ENCODE measurements around the gene NBEA. TPM values are rescaled to one million over a fixed set of nuclear protein-coding genes. Genes with fewer than 3 reads are reported as not detected.
"Not testable (repeated sequence)": the region's sequence is repeated elsewhere in the genome, so short reads cannot be mapped to it uniquely, and the experiment has no call there.

Gene NBEA
- total RNA-seq, 1 experiment from 2014 or later, result 3.3 TPM

GRCh38 chr13:35093356-35093755 is 151.3 kb downstream of the NBEA start:
- Mint-ChIP-seq H3K4me1 (ENCODE audit: insufficient read depth, unreplicated experiment) (no peaks in the 10 kb centered on the region), H3K4me3 (ENCODE audit: unreplicated experiment) (no peak overlapping the region), H3K9me3 (ENCODE audit: unreplicated experiment) (no peaks in the 10 kb centered on the region), H3K36me3 (ENCODE audit: insufficient read depth, unreplicated experiment) (no peaks in the 10 kb centered on the region), H3K27me3 (ENCODE audit: insufficient read depth, unreplicated experiment) (no peaks in the 10 kb centered on the region), H3K27ac (ENCODE audit: low read depth, unreplicated experiment) (no peak overlapping the region)
- no peak for DNase-seq (ENCODE audit: unreplicated experiment)
- intact Hi-C loops (cut with micrococcal nuclease), result no loop called here
- ChIA-PET POLR2A (no interaction called here), CTCF (no interaction called here)
- TF ChIP-seq CTCF (IDR thresholded peaks at IDR 0.05; ENCODE audit: unreplicated experiment), result no peak
- BruUV-seq (replicated peaks), result no TSS peak

GRCh38 chr13:35106771-35107170 is 164.7 kb downstream of the NBEA start:
- POLR2A ChIA-PET; H3K9me3 Mint-ChIP-seq (ENCODE audit: unreplicated experiment); H3K4me1 Mint-ChIP-seq (ENCODE audit: insufficient read depth, unreplicated experiment); intact Hi-C loops (cut with micrococcal nuclease); H3K36me3 Mint-ChIP-seq (ENCODE audit: insufficient read depth, unreplicated experiment); H3K27me3 Mint-ChIP-seq (ENCODE audit: insufficient read depth, unreplicated experiment); H3K27ac Mint-ChIP-seq (ENCODE audit: low read depth, unreplicated experiment); BruUV-seq (replicated peaks); H3K4me3 Mint-ChIP-seq (ENCODE audit: unreplicated experiment); DNase-seq (ENCODE audit: unreplicated experiment): not testable (repeated sequence)
- CTCF ChIA-PET, result interaction anchor here (0.6 kb wide), 1 partner anchor 32 kb away, joined by 3 read pairs; no protein-coding TSS in a partner anchor

GRCh38 chr13:35107535-35107934 is 165.5 kb downstream of the NBEA start:
- no peaks in the 10 kb centered on the region for H3K4me1 Mint-ChIP-seq (ENCODE audit: insufficient read depth, unreplicated experiment)
- H3K9me3 Mint-ChIP-seq (ENCODE audit: unreplicated experiment), result no peaks in the 10 kb centered on the region
- no peak for DNase-seq (ENCODE audit: unreplicated experiment)
- CTCF ChIA-PET, result interaction anchor here (0.6 kb wide), 1 partner anchor 943 kb away, joined by 3 read pairs; no protein-coding TSS in a partner anchor
- TF ChIP-seq CTCF (IDR thresholded peaks at IDR 0.05; ENCODE audit: unreplicated experiment), result no peak
- BruUV-seq (replicated peaks), result no TSS peak
- intact Hi-C loops (cut with micrococcal nuclease), result no loop called here
- no peak overlapping the region for H3K27ac Mint-ChIP-seq (ENCODE audit: low read depth, unreplicated experiment)
- POLR2A ChIA-PET, result no interaction called here
- no peak overlapping the region for H3K4me3 Mint-ChIP-seq (ENCODE audit: unreplicated experiment)
- no peaks in the 10 kb centered on the region for H3K36me3 Mint-ChIP-seq (ENCODE audit: insufficient read depth, unreplicated experiment)
- H3K27me3 Mint-ChIP-seq (ENCODE audit: insufficient read depth, unreplicated experiment), result no peaks in the 10 kb centered on the region

- intact Hi-C loops (cut with micrococcal nuclease), result not testable (repeated sequence)
Measured at GRCh38 chr13:35113612-35114011, 171.5 kb downstream of the NBEA start.

GRCh38 chr13:35127466-35127865 is 185.4 kb downstream of the NBEA start:
- H3K9me3 Mint-ChIP-seq (ENCODE audit: unreplicated experiment), result no peaks in the 10 kb centered on the region
- H3K4me1 Mint-ChIP-seq (ENCODE audit: insufficient read depth, unreplicated experiment), result no peaks in the 10 kb centered on the region
- POLR2A ChIA-PET, result no interaction called here
- no TSS peak for BruUV-seq (replicated peaks)
- H3K36me3 Mint-ChIP-seq (ENCODE audit: insufficient read depth, unreplicated experiment), result no peaks in the 10 kb centered on the region
- intact Hi-C loops (cut with micrococcal nuclease), result no loop called here
- H3K27ac Mint-ChIP-seq (ENCODE audit: low read depth, unreplicated experiment), result no peak overlapping the region
- no peaks in the 10 kb centered on the region for H3K27me3 Mint-ChIP-seq (ENCODE audit: insufficient read depth, unreplicated experiment)
- TF ChIP-seq CTCF (IDR thresholded peaks at IDR 0.05; ENCODE audit: unreplicated experiment), result no peak
- DNase-seq (ENCODE audit: unreplicated experiment), result no peak
- H3K4me3 Mint-ChIP-seq (ENCODE audit: unreplicated experiment), result no peak overlapping the region
- CTCF ChIA-PET, result no interaction called here

More at GRCh38 chr13:35113612-35114011, 171.5 kb downstream of the NBEA start:
- H3K36me3 Mint-ChIP-seq (ENCODE audit: insufficient read depth, unreplicated experiment); CTCF ChIA-PET; POLR2A ChIA-PET; DNase-seq (ENCODE audit: unreplicated experiment); BruUV-seq (replicated peaks); H3K27ac Mint-ChIP-seq (ENCODE audit: low read depth, unreplicated experiment); H3K9me3 Mint-ChIP-seq (ENCODE audit: unreplicated experiment); H3K27me3 Mint-ChIP-seq (ENCODE audit: insufficient read depth, unreplicated experiment); H3K4me3 Mint-ChIP-seq (ENCODE audit: unreplicated experiment); H3K4me1 Mint-ChIP-seq (ENCODE audit: insufficient read depth, unreplicated experiment): not testable (repeated sequence)

Measured in MCF 10A (cell line).